Chondrocyte (in vitro differentiated cells): ENCODE data around the gene WSB1. TPM values are rescaled to one million over a fixed set of nuclear protein-coding genes. Genes with fewer than 3 reads are reported as not detected.

Source experiments
- DNase-seq: peaks from one replicate; pipeline ENCODE4 v3.0.0; 2021; ENCODE audit warnings: mixed read lengths, low spot score
- H3K27ac Mint-ChIP-seq: one replicate; pipeline ENCODE4 v1.8.0; 2021; ENCODE audit warnings: mild to moderate bottlenecking, moderate library complexity, mixed read lengths; ENCODE audit not compliant: unreplicated experiment
- H3K27me3 Mint-ChIP-seq: 2 replicates; pipeline ENCODE4 v1.8.0; 2021; ENCODE audit warnings: low read depth, mixed read lengths
- H3K36me3 Mint-ChIP-seq: 2 replicates; pipeline ENCODE4 v1.8.0; 2021; ENCODE audit warnings: low read depth, mixed read lengths
- H3K4me1 Mint-ChIP-seq: 2 replicates; pipeline ENCODE4 v1.8.0; 2021; ENCODE audit warnings: low read depth, mild to moderate bottlenecking, mixed read lengths
- H3K4me3 Mint-ChIP-seq: one replicate; pipeline ENCODE4 v1.8.0; 2021; ENCODE audit warnings: mild to moderate bottlenecking, moderate library complexity, mixed read lengths; ENCODE audit not compliant: unreplicated experiment
- H3K9me3 Mint-ChIP-seq: 2 replicates; pipeline ENCODE4 v1.8.0; 2021; ENCODE audit warnings: low read depth, mixed read lengths
- CTCF ChIP-seq: fragments of 200-600 bp; sonication (generic); IDR thresholded peaks from 2 replicates; pipeline ENCODE4 v1.5.0; 2021; ENCODE audit warnings: antibody characterized with exemption, mild to moderate bottlenecking, moderate library complexity
- total RNA-seq: library from RNA; stranded (reverse); gene quantifications from 3 replicates; pipeline ENCODE4 v1.2.1, GENCODE V29; 2021

WSB1 gene
- total RNA-seq, 1 donor from 2014 or later, result 218 TPM

DNA sequence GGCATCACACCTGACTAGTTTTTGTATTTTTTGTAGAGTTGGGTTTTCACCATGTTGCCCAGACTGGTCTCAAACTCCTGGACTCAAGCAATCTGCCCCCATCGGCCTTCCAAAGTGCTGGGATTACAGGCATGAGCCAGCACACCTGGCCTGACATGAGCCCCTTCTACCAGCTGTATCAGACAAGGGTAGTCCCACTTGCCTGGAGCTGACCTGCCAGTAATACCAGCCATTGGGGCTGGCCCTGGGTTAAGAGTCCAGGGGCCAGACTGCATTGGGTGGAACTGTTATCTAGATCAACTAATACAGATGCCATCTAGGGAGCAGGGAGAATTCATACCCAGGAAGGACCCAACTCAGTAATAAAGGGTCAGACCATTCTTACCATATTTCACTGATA lies 28.1 kb downstream of the WSB1 start:
- Mint-ChIP-seq H3K27me3 (no peaks in the 10 kb centered on the region), H3K4me3 (no peak overlapping the region), H3K27ac (no peak overlapping the region), H3K36me3 (peaks cover 7% of the 10 kb centered on the region), H3K4me1 (peaks cover 17% of the 10 kb centered on the region), H3K9me3 (no peaks in the 10 kb centered on the region)
- DNase-seq, result no peak
- no peak for TF ChIP-seq CTCF

DNA sequence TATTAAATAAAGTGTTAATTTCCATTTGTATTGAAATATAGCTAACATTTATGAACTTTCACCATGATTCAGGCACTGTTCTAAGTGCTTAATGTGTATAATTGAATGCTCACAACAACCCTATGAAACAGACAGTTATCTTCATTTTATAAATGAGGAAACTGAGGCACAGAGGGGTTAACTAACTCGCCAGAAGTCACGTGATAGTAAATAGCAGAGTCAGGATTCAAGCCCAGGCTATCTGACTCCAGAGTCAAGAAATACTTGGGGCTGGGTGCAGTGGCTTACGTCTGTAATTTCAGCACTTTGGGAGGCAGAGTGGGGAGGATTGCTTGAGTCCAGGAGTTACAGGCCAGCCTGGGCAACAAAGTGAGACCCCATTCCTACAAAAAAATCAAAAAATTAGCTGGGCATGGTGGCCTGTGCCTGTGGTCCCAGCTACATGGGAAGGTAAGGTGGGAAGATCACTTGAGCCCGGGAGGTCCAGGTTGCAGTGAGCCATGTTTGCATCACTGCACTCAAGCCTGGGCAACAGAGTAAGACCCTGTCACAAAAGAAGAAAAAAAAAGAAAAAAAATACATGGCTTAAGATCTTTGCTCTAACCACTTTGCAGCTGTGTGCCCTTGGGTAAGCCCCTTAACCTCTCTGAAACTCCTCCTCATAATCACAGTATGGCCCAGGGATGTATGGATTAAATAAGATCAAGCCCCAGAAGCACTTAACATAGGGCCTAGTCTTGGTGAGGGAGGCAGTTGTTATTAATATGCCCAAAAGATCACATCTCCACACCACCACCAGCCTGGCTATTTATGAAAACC lies 29.0 kb downstream of the WSB1 start:
- TF ChIP-seq CTCF, result no peak
- Mint-ChIP-seq H3K27ac (peak overlapping the region; percentile 8), H3K4me3 (no peak overlapping the region), H3K27me3 (no peaks in the 10 kb centered on the region), H3K9me3 (no peaks in the 10 kb centered on the region), H3K36me3 (peaks cover 7% of the 10 kb centered on the region), H3K4me1 (peaks cover 17% of the 10 kb centered on the region)
- no peak for DNase-seq

DNA sequence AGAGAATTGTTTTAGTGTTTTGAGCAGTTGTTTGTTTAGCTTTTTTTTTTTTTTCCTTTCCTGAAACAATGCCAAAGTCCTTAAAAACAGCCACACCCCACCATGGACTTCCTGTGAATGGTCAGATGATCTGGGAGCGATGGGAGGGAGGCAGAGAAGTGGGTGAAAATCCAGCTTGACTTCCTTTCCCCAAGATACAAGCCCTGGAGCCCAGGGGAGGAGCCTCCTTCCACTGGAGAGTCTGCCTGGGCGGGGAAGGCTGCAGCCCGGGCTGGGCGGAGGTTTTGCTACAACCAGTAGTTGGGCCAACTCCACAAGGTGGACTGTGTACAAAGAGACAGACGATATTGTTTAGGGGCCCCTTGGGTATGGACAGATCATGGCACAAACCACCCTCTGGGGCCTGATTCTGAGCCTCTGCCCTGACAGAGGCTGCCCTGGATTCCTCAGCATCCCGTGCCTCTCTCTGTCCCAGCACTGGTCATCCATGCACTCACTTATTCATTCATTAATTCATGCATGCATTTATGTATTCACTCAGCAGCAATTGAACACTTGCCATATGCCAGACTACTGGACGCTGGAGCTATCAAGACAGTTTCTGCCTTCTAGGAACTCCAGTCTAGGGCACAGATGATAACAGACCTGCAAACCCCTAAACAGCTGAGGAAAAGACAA lies 29.8 kb downstream of the WSB1 start:
- peak overlapping the region; percentile 8 for H3K27ac Mint-ChIP-seq
- H3K9me3 Mint-ChIP-seq, result no peaks in the 10 kb centered on the region
- H3K4me3 Mint-ChIP-seq, result no peak overlapping the region
- no peaks in the 10 kb centered on the region for H3K27me3 Mint-ChIP-seq
- no peak for TF ChIP-seq CTCF
- H3K4me1 Mint-ChIP-seq, result peaks cover 17% of the 10 kb centered on the region
- peaks cover 3% of the 10 kb centered on the region for H3K36me3 Mint-ChIP-seq
- no peak for DNase-seq

DNA sequence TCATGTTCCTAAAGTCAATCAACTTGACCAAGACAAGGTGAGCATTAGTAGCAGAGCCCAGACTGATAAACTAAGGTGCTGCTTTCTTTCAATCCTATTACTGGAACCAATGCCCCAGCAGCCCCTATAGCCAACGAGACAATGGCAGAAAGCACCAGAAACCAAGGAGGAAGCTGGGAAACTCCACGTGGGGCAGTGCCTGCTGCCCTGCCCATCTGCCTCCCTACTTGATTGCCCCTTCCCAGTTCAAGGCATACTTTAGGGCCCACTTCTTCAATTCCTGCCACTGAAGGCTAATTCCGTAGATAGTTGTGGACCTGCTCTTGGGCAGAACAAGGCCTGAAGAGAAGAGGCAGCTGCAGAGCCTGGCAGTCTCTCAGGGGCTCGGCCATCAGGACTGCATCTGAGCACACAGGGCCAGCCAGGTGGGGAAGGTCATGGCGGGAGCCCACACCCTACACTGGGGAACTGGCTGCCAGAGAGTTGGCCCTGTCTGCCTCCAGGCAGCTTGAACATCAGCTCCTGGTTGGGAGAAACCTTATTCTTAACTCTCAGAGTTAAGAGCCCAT lies 30.9 kb downstream of the WSB1 start:
- Mint-ChIP-seq H3K27me3 (no peaks in the 10 kb centered on the region), H3K27ac (no peak overlapping the region), H3K4me1 (peaks cover 10% of the 10 kb centered on the region), H3K36me3 (no peaks in the 10 kb centered on the region), H3K4me3 (no peak overlapping the region), H3K9me3 (no peaks in the 10 kb centered on the region)
- DNase-seq, result no peak
- TF ChIP-seq CTCF, result no peak

- H3K4me3 Mint-ChIP-seq, result no peak overlapping the region
- no peak for TF ChIP-seq CTCF
- no peak overlapping the region for H3K27ac Mint-ChIP-seq
These were observed 32.1 kb downstream of the WSB1 start for GRCh38 chr17:27326051-27326450.

More at GRCh38 chr17:27326051-27326450, 32.1 kb downstream of the WSB1 start:
- Mint-ChIP-seq H3K9me3 (no peaks in the 10 kb centered on the region), H3K27me3 (no peaks in the 10 kb centered on the region), H3K36me3 (no peaks in the 10 kb centered on the region), H3K4me1 (peaks cover 7% of the 10 kb centered on the region)
- DNase-seq, result no peak
